ENCODE results near the gene KIF26A.

KIF26A gene

DNA sequence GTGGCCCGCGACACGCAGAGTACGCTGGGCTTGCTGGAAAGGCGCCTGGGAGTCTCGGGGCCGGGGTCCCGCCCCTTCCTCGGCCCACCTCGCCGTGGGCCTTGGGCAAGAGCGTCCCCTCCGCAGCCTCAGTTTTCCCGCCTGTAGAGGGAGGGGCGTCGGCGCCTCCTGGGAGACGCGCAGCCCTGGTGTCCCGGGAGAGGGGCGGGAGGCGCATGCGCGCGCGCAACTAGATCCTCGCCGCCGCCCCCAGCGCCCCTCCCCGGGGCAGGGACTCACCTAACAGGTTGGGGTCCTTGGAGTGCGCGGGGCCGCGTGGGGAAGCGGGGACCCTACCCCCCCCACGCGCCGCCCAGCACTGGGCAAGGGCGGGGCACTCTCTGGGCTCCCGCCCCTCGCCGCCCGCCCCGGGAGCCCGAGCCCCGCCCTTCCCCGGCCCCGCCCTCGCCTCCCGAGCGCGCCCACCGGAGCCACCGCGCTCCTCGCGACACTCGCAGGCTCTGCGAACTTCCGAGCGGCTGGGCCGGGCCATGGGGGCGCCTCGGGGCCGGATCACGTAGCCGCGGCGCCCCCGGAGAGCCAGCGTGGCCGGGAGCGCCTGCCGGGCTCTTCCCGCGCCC, at the start of gene KIF26A:
Gene KIF26A (plus strand): TSS at position 490 of the 620 bp plus-strand sequence. CDS start 136 bp downstream, outside the sequence.
- DNase-seq: no peak

DNA sequence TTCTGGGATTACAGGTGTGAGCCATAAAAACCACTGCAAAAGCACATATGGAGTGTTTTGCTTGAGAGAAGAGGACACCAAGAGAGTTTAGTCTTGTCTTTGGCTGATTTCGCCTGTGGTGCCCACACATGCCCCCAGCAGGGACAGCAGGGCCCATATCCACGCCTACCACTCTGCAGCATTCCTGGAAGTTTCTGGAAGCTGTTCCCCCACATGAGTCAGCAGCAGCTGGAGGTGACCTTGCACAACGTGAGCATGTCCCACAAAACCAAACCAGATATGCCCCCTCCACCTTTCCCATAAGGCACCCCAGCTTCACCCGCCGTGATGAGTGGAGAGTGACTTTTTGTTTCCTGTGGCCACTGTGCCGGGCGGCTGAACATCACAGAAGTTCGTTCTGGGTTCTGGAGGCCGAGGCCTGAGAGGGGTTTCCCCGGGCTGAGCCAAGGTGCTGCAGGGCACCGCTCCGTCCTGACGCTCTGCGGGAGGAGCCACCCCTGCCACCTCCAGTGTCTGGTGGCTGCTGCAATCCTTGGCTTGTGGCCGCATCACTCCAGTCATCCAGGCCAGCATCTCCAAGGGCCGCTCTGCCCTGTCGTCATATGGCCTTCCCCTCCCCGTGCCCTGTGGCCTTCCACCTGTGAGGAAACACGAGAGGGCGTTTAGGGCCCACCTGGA, 48.2 kb upstream of the KIF26A start:
- no peak for DNase-seq

DNA sequence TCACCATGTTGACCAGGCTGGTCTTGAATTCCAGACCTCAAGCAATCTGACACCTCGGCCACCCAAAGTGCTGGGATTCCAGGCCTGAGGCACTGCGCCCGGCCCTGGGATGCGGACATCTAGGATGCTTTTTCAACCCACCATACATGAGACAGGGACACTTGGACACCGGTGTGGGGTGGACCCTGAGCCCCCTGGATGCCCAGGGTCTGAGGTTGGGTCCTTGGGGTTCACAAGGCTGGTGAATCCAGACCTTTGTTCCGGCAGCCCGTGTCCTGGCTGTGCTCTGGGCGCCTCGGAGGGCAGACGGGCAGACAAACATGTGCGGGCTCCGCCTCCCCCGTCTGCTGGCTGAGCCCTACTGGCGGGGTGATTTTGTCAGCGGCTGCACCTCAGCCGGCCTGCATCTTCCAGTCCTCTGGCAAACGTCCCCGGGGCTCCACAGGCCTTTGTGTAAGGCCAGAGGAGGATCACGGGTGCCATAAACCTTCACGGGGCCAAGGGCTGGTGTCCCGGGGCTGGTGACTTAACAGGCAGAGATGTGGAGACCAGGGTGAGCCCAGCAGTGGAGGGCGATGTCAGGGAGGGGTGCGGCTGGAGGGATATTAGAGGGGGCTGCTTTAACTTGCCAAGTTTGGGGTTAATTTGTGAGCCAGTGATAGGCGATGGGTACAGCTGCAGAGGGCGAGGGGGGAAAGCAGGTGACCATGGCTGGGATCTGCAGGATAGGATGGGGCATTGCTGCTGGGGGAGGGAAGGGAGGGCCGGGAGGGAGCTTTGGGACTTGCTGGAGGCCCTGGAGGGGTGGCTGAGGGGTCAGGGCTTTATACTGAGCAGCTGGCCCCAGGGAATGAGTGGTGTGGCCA, 47.1 kb upstream of the KIF26A start:
- no peak for DNase-seq

DNA sequence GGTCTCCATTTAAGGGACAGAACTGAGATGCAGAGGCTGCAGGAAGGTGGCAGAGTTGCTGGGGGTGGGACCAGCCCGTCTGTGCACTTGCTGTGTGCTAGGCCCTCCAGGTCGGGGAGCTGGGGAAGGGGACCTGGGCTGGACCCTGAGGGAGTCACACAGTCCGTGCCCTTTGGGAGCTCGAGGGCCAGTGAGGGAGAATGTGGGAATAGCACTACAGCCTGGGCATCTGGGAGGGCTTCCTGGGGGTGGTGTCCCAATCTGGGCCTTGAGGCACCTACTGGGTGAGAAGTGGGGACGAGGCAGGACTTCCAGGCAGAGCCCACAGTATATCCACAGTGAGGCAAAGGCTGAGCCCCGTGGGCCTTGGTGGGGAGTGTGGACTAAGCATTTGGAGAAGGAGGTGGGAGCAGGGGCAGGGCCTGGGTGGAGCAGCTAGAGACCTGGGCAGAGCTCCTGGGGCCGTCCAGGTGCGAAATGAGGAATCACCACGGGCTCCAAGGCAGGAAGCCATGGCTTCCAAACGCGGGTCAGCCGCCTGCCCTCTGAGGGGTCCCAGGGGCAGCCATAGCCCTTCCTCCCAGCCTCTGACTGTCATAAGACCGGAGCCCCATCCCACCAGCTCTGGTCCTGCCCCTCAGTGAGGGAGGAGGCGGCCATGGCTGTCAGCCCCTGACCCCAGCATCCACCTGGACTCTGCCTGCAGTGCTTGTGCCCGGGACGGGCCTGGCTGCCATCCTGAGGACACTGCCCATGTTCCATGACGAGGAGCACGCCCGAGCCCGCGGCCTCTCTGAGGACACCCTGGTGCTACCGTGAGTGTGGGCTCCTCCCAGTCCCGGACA, 46.2 kb upstream of the KIF26A start:
- no peak for DNase-seq

DNA sequence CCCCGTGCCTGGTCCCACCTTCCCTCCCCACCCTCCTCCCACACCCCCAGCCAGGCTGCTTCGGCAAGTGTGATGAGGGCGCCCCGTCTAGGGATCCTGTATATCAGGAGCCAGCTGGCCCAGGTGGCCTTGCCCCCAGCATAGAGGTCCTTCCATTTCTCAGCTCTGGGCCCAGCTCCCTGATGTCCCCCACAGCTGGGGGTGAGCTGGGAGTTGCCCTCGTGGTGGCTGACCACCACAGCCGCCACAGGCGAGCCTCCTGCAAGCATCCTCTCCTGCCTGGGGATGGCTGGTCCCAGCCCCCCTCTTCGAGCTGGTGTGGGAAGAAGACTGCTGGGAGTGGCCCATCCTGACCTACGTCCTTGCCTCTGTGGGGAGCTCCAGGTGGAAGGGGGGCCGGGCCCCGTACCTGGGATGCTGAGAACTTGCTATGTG, 45.4 kb upstream of the KIF26A start:
- DNase-seq: no peak

DNA sequence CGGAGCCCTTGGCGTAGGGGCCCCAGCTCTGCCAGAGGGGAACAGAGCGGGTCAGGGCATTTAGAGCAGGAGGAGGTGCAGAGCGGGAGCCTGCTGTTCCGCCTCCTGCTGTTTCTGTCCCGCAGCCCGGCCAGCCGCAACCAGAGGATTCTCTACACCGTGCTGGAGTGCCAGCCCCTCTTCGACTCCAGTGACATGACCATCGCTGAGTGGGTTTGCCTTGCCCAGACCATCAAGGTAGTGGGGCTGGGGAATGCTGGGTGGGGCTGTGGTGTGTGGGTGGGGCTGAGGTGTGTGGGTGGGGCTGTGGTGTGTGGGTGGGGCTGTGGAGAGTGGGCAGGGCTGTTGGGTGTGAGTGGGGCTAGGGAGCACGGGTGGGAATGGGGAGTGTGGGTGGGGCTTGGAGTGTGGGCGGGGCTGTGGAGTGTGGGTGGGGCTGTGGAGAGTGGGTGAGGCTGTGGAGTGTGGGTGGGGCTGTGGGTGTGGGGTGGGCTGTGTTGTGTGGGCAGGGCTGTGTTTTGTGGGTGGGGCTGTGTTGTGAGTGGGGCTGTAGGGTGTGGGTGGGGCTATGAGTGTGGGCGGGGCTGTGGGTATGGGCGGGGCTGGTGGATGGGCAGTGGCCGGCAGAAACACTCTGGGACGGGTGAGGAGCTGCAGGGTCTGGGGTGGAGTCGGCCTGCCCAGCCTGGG, 44.9 kb upstream of the KIF26A start:
- DNase-seq: no peak

DNA sequence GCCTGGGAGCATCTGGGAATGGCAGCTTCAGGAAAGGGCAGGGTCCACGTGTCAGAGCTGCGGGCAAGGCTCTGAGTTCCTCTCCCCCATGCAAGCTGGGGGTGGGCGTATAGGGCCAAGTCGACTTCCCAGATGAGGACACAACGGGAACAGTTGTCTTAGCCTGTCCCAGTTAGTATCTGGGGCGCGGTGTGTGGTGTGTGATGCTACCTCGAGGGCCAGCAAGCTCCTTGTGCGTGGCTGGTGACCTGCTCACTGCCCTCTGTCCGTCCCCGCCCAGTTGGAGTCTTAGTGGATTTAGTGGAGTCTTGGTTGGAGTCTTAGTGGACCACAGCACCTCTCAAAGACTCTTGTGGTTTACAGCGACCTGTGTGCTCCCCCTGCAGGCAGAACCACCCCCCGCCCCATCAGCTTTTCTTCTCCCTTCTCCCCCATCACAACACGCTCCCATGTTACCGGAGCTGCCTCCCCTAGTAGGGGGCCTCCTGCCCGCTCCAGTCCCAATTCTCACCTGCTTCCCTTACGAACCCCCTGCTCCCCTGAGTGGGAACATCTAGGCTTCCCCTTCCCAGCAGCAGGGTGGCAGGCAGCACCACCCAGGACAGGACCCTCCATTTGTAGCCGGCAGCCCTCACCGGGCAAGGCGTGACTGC, 44.2 kb upstream of the KIF26A start:
- DNase-seq: no peak

DNA sequence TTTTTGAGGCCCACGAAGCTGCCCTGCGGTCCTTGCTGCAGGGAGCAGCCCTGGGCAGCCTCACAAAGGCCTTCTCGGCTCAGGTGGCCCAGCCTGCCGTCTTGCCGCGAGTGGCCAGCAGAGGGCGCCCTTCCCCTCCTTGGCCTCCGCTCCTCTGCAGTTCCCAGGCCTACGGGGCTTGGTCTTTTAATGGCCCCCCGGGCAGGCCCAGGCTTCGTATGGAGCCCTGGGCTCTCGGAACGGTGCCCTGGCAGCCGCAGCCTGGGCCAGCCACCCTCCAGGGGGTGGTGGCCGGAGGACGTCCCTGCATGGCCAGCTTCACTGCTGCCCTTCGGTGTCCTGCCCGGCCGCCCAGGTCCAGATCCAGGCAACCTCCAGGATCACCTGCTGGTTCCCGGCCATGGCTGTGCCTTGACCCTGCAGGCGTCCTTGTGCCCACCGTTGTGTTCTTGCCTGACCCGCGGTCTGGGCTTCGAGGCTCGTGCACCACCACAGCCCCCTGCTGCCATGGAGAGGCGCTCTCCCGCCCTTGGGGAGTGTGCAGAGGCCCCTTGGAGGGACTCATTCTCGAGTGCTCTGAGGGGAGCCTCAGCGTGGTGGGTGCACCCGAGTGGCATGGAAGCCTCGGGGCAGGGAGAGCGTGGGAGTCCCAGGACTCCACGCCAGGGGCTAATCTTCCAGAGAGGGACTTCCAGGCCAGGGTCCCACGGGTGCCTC, 43.5 kb upstream of the KIF26A start:
- DNase-seq: peak; percentile 30

DNA sequence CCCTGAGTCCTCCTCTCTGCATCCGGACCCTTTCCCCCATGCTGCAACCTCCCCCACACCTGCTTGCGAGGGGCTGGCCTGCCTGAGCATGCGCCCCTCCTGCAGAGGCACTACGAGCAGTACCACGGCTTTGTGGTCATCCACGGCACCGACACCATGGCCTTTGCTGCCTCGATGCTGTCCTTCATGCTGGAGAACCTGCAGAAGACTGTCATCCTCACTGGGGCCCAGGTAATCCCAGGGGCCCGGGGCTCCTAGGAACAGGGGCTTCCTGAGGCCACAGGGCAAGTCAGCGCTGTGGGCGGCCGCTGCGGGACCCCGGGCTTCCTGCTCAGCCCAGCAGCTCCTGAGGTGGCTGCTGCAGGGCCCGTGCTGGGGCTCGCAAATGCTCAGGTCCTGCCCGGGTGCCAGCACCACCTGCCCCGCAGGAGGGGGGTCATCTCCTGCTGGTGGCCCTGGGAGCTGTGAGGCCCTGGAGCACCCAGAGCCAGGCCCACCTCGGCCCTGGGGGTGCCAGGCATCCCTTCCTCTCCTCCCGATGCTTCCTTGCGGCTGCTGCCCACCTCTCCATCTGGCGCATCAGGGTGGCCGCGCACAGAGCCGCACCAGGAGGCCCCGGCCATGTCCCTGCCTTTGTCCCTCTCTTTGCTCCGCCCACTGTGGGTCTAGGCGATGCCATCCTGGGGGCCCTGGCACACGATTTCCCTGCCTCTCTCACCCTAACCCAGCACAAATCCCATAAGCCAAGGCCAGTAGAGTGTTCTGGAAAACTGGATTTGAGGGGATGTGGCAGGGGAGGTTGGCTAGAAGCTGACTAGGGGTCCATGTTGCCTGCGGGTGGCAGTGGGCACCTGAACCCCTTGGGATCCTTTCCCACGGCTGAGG, 42.7 kb upstream of the KIF26A start:
- no peak for DNase-seq

DNA sequence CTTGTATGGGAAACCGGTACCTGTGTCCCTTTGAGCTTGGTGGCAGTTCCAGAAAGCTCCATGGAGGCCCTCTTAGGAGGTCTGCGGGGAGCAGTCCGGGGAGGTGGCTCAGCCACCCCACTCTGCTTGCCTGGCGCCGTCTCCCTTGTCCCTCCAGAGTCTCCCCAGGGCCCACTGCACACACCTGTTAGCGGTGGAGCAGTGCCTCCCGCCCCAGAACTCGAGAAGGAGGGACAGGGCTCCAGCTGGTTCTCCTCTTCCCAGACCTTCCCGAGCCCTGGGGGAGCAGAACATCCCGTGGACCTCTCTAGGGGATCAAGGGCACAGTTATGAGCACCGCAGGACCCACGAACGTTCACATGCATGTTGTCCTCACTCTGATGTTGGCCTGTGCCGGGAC, 42.1 kb upstream of the KIF26A start:
- DNase-seq: no peak

DNA sequence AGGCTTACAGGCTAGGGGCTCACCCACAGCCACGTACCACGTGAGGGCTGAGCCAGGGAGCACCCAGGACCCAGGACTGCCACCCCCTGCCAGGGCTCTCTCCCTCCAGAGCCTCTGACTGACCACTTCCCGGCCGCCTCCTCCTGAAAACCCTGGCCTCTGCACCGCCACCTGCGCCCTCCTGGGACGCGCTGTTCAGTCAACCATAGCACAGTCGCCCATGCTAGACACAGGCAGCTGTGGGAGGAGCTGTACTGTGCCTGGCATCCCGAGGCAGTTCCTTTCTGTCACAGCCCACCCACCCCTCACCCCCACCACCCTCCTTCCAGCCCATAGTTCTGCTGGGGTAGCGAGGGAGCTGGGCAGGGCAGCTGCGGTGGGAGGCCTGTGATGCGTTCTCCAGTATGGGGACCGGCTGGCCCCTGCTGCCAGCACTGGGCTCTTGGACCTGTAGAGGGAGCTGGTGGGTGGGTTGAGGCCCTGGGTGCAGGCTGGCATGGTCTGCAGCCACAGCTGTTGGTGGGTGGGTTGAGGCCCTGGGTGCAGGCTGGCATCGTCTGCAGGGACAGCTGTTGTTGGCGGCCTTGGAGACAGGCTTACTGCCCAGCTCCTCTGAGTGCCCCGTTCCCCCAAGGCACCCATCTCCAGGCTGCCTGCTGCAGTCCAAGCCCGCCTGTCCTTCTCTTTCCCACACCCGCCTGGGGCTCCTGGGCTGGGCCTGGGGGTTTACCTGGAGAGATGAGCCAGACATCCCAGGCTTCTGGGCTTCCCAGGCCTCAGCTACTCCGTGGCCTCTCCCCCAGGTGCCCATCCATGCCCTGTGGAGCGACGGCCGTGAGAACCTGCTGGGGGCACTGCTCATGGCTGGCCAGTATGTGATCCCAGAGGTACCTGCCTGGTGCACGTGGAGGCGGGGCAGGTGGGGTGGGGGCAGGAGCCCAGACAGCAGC, 41.4 kb upstream of the KIF26A start:
- no peak for DNase-seq

DNA sequence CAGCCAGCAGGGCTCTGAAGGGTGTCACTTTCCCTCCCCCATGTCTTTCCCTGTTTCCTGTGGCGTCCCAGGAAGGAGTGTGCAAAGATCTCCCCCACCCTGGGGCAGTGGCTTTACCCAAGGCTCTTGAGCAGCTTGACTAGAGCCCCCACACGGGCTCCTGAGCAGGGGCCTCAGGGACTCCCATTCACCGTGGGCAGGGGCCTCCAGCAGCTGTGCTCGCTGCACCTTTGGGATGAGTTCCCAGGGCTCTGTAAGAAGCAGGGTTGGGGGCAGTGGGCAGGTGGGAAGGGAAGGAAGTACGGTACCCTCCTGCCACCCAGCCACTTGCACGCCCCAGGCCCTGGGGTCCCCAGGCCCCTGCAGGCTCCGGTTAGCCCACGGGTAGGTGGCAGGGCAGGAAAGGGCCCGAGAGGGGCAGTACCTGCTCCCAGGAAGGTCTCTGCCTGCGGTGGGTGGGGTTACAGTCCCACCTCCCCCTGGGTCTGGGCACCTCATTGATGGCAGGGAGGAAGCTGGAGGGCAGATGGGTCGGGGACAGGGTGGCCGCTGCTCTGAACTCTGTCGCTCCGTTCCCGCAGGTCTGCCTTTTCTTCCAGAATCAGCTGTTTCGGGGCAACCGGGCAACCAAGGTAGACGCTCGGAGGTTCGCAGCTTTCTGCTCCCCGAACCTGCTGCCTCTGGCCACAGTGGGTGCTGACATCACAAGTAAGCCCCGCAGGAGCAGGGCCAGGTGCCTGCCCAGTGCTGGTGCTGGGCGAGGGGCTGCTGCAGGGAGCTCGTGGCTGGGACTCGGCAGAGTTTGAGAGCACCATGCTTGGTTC, 39.9 kb upstream of the KIF26A start:
- DNase-seq: no peak

DNA sequence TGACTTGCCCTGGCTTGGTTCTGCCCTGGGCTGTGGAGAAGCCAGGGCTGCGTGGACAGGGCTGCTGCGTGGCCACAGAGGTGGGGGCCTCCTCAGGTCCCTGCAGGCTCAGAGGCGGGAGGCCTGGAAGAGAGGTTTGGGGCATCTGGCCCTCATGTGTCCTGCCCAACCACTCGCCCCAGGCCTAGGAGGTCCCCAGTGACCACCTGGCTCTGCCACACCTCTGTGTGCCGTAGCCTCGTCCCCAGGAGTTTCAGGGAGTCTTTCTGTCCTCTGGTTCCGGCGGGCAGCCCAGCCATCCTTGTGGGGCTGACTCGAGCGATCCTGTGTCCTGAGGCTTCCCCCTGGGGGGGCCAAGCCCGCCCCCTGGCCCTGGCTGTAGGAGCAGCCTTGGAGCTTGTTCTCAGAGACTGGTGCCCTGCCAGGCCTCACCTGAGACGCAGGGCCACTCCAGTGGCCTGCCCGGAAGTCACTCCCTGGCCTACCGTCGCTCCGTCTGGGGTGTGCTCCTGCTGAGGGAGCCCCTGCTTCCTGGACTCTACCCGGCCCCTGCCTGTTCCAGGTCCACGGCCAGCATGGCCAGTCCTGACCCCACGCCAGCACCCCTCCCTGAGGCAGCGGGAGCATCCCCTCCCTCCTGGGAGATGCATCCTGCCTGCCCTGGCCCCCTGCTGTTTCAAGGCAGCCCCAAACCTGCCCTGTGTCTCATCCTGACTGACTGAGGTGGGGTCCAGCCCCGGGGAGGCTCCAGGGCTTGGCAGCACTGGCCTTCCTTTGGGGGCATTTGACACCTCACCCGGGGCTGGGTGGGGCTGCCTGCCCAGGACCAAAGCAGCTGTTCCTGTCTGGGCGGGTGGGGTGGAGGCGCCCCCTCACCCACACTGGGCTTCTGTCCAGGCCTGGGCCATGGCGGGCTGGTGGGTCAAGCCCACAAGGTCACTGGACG, 39.0 kb upstream of the KIF26A start:
- DNase-seq: no peak

DNA sequence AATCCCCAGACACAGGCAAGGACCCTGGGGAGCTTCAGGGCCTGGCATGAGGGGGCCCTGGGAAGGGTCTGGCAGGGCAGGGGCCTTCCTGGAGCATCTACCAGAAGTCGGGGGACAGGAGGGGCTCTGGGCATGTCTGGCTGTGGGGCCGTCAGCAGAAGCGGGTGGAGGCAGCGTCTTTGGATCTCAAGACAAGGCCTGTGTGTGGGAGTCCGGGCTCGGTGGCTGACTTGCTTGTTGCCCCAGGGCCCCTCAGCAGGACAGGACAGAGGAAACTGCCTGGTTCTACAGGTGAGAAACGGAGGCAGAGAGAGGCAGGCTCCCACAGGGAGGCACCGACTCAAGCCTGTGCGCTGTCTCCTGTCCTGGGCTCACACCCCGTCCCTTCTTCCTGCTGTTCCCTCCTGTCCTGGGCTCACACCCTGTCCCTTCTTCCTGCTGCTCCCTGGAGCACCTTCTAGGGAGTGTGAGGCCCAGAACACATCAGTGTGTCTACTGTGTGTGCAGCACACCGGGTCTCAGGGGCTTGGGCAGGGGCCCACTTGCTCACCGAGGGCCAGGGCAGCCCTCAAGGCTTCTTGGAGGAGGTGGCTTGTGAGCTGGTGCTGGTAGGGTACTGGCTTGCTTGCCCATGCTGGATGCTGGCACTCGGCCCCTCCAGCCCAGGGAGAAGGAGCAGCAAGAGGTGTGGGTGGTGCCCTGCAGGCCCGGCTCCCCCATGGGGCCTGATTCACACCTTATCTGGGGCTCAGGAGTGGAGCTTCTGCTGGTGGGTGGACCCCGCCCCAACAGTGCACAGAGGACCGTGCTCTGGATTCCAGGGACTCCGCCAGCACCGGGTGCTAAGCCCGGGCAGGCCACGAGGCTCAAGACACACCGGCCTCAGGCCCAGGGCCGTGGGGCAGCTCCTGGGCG, 38.0 kb upstream of the KIF26A start:
- no peak for DNase-seq

DNA sequence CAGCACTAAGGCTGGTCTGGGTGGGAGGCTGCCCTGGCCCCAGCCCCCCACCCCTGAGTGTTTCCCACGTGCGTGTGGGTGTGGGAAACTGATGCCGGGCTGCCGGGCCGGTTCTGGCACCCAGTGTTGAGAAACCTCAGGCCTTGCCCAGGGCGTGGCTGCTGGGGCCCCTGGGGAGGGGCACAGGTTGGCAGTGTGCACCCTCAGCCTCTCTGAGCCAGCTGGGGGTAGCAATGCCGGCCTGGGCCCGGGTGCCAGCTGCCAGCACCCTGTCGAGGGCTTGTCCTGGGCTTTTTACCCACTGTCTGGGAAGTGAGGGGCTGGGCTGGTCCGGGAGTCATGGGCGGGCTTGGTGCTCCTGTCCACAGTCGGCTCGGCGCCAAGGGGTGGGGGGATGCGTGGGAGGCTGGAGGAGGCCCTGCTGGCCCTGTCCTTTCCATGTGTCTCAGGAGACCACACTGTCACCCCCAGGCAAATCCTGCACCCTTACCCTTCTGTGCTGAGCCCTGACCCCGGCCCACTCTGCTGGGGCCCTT, 37.2 kb upstream of the KIF26A start:
- no peak for DNase-seq
